ENCODE measurements around the gene NMUR1. TPM values are rescaled to one million over a fixed set of nuclear protein-coding genes. Genes with fewer than 3 reads are reported as not detected.

The NMUR1 gene
- total RNA-seq, 2 experiments from 2014 or later = 0.11 to 0.14 TPM

DNA sequence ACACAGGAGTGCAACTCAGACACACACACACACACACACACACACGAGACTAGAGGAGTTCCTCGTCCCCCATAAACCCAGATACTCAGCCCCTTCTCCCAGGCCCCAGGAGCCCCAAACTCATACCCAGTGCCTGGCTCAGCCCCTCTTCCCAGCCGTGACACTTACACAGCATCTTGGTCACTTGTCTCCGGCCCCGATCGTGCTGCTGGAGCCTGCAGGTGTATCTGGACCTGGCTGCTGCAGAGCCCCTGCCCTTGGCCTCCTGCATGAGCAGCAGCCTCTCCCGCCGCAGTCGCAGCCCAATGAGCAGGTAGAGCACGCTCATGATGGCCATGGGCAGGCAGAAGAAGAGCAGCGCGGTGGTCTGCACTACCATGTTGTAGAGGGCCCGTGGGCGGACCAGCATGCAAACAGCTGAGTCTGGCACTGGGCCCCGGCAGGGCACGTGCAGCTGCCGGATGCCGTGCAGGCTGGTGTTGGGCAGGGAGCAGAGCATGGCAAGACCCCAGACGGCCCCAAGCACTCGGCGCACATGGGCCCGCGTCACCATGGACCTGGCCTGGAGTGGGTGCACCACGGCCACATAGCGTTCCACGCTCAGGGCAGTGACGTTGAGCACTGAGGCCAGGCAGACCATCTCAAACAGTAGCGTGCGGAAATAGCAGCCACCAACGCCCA lies 2.1 kb downstream of the NMUR1 start:
- intact Hi-C loops (cut with DNase I, micrococcal nuclease) = no loop called here
- Histone ChIP-seq H3K36me3 (ENCODE audit: insufficient read depth, low read length) (no peaks in the 10 kb centered on the region), H3K4me3 (ENCODE audit: low read length) (no peak overlapping the region), H3K27me3 (ENCODE audit: control insufficient read depth in 1 of 2, insufficient read depth in 2 of 2, low read length in 2 of 2) (peaks cover 7 to 10% of the 10 kb centered on the region in 2 experiments), H3K4me1 (ENCODE audit: insufficient read depth, low read length) (peaks cover 62% of the 10 kb centered on the region), H3K27ac (ENCODE audit: low read depth in 1 of 2, low read length in 2 of 2) (no peak overlapping the region), H3K9me3 (ENCODE audit: control insufficient read depth in 1 of 2, insufficient read depth in 1 of 2, low read length in 2 of 2) (peaks cover 0 to 9% of the 10 kb centered on the region in 2 experiments)
- ATAC-seq (ENCODE audit: poor library complexity) (no peak), DNase-seq (no peak)
- Mint-ChIP-seq H3K9me3 (no peaks in the 10 kb centered on the region), H3K27me3 (peaks cover 24% of the 10 kb centered on the region), H3K4me3 (no peak overlapping the region), H3K4me1 (ENCODE audit: low read depth) (peaks cover 9% of the 10 kb centered on the region), H3K36me3 (ENCODE audit: low read depth) (no peaks in the 10 kb centered on the region), H3K27ac (no peak overlapping the region)
- ChIA-PET CTCF (no interaction called here), POLR2A (no interaction called here)
- TF ChIP-seq, protein P1, sequence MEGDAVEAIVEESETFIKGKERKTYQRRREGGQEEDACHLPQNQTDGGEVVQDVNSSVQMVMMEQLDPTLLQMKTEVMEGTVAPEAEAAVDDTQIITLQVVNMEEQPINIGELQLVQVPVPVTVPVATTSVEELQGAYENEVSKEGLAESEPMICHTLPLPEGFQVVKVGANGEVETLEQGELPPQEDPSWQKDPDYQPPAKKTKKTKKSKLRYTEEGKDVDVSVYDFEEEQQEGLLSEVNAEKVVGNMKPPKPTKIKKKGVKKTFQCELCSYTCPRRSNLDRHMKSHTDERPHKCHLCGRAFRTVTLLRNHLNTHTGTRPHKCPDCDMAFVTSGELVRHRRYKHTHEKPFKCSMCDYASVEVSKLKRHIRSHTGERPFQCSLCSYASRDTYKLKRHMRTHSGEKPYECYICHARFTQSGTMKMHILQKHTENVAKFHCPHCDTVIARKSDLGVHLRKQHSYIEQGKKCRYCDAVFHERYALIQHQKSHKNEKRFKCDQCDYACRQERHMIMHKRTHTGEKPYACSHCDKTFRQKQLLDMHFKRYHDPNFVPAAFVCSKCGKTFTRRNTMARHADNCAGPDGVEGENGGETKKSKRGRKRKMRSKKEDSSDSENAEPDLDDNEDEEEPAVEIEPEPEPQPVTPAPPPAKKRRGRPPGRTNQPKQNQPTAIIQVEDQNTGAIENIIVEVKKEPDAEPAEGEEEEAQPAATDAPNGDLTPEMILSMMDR (IDR thresholded peaks at IDR 0.05) = no peak

DNA sequence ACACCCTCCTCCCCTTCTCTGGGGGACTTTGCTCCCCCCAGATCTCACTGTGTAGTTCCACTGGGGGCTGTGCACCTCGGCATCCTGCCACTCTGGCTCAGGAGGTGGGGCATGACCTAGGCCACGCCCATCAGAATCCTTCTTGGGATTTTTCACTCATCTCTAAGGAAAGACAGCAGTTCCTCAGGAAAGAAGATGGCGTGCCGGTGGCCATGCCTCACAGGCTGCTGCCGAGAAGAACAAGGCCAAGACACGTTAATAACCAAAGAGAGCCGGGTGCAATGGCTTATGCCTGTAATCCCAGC lies 3.2 kb downstream of the NMUR1 start:
- ATAC-seq (ENCODE audit: poor library complexity) (no peak), DNase-seq (no peak)
- peaks cover 0 to 9% of the 10 kb centered on the region in 2 experiments for H3K9me3 ChIP-seq (ENCODE audit: control insufficient read depth in 1 of 2, insufficient read depth in 1 of 2, low read length in 2 of 2)
- H3K27me3 Mint-ChIP-seq = peaks cover 24% of the 10 kb centered on the region
- ChIA-PET CTCF (no interaction called here), POLR2A (no interaction called here)
- no peaks in the 10 kb centered on the region for H3K9me3 Mint-ChIP-seq
- no peak overlapping the region for H3K4me3 ChIP-seq (ENCODE audit: low read length)
- H3K36me3 ChIP-seq (ENCODE audit: insufficient read depth, low read length) = no peaks in the 10 kb centered on the region
- H3K36me3 Mint-ChIP-seq (ENCODE audit: low read depth) = no peaks in the 10 kb centered on the region
- TF ChIP-seq, protein P1 (IDR thresholded peaks at IDR 0.05) = no peak
- peaks cover 9% of the 10 kb centered on the region for H3K4me1 Mint-ChIP-seq (ENCODE audit: low read depth)
- H3K27me3 ChIP-seq (ENCODE audit: control insufficient read depth in 1 of 2, insufficient read depth in 2 of 2, low read length in 2 of 2) = peaks cover 7 to 10% of the 10 kb centered on the region in 2 experiments
- no peak overlapping the region for H3K27ac Mint-ChIP-seq
- intact Hi-C loops (cut with DNase I, micrococcal nuclease) = no loop called here
- peaks cover 65% of the 10 kb centered on the region for H3K4me1 ChIP-seq (ENCODE audit: insufficient read depth, low read length)
- no peak overlapping the region for H3K27ac ChIP-seq (ENCODE audit: low read depth in 1 of 2, low read length in 2 of 2)
- no peak overlapping the region for H3K4me3 Mint-ChIP-seq

DNA sequence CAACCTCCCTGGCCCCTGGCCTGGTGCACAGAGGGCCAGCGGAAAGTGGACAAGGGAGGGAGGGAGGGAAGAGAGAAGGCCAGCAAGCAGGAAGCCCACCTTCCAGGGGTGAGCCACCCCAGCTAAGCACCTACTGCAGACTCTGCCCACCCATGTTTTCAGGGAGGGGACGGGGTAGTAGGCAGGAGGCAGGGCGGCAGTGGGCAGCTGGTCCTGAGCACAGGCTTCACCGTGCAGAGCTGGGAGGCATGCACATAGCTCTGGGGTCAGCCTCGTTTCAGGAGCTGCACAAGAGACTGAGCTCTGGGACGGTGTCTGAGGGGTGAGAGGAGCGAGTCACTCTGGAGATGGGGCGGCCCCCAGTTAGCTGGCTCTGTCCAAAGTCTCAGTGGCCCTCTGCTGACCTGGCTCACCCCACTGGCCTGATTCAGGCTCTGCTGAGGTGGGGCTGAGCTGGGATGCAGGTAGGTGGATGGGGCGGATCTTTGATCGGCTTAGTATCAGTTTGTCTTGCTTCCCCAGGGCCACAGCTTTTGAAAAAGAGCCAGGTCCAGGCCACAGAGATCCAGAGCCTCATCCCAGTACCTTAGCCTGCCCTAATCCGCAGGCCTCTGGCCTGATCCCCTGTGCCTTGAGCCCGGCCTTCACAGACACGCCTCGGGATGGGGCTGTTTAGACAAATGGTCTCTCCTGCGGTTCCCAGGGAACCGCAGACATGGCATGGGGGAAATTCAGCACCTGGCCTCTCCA lies 3.7 kb downstream of the NMUR1 start:
- peaks cover 24% of the 10 kb centered on the region for H3K27me3 Mint-ChIP-seq
- peaks cover 0 to 9% of the 10 kb centered on the region in 2 experiments for H3K9me3 ChIP-seq (ENCODE audit: control insufficient read depth in 1 of 2, insufficient read depth in 1 of 2, low read length in 2 of 2)
- peaks cover 7 to 10% of the 10 kb centered on the region in 2 experiments for H3K27me3 ChIP-seq (ENCODE audit: control insufficient read depth in 1 of 2, insufficient read depth in 2 of 2, low read length in 2 of 2)
- intact Hi-C loops (cut with DNase I, micrococcal nuclease) = no loop called here
- no peak overlapping the region for H3K27ac Mint-ChIP-seq
- ChIA-PET POLR2A (interaction anchor here (0.9 to 1.0 kb wide), 2 partner anchors 9 to 61 kb away, joined by 3 read pairs; no protein-coding TSS in a partner anchor), CTCF (no interaction called here)
- no peak overlapping the region for H3K4me3 ChIP-seq (ENCODE audit: low read length)
- TF ChIP-seq, protein P1 (IDR thresholded peaks at IDR 0.05) = no peak
- H3K36me3 ChIP-seq (ENCODE audit: insufficient read depth, low read length) = no peaks in the 10 kb centered on the region
- no peak for DNase-seq
- H3K36me3 Mint-ChIP-seq (ENCODE audit: low read depth) = no peaks in the 10 kb centered on the region
- H3K27ac ChIP-seq (ENCODE audit: low read depth in 1 of 2, low read length in 2 of 2) = no peak overlapping the region
- H3K4me1 Mint-ChIP-seq (ENCODE audit: low read depth) = peaks cover 9% of the 10 kb centered on the region
- H3K4me1 ChIP-seq (ENCODE audit: insufficient read depth, low read length) = peaks cover 65% of the 10 kb centered on the region
- ATAC-seq (ENCODE audit: poor library complexity) = no peak
- H3K9me3 Mint-ChIP-seq = no peaks in the 10 kb centered on the region
- H3K4me3 Mint-ChIP-seq = no peak overlapping the region
